GM18951 (cell line): Measurements from ENCODE around the gene LYST.

Experiments
- POLR2A ChIP-seq: IDR thresholded peaks from 4 replicates; pipeline ENCODE4 v1.6.1; 2011; ENCODE audit warnings: mild to moderate bottlenecking; ENCODE audit not compliant: insufficient read length, insufficient read depth; ENCODE audit errors: extremely low read depth
- in situ Hi-C: fragments of 300-500 bp; cut with MboI; formaldehyde crosslinking; loops from one replicate; pipeline ENCODE4 v1.12.0; 2022; ENCODE audit warnings: low sequenced_read_pairs, mixed read lengths, inconsistent platforms; ENCODE audit not compliant: unreplicated experiment

Gene LYST

GRCh38 chr1:235708390-235708962 lies 158.2 kb downstream of the LYST start:
- in situ Hi-C loops = no loop called here
- TF ChIP-seq POLR2A = no peak

GRCh38 chr1:235703506-235703905 lies 163.2 kb downstream of the LYST start:
- in situ Hi-C loops = no loop called here
- TF ChIP-seq POLR2A = no peak

- TF ChIP-seq POLR2A = no peak
These were observed 164.3 kb downstream of the LYST start for GRCh38 chr1:235702412-235702811.

DNA sequence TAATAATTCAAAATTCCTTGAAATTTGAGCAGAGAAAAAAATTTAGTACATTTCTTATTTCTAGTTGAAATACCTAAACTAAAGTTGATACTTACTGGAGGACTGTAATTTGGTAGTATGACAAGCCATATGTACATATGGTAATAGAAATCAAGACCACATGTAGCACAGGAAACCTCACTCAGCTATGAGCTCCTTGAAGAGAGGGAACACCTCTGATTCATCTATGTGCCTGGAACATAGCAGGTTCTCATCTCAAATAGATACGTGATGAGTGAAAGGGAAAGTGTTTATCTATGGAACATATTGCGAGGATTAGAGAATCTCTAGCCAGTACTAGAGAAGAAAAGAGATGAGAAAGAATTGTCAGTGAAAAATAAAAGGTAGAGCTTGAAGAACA lies 169.2 kb downstream of the LYST start:
- no peak for TF ChIP-seq POLR2A
- in situ Hi-C loops = no loop called here

More at GRCh38 chr1:235702412-235702811, 164.3 kb downstream of the LYST start:
- in situ Hi-C loops = no loop called here

GRCh38 chr1:235689356-235689755 lies 177.3 kb downstream of the LYST start:
- in situ Hi-C loops = no loop called here
- TF ChIP-seq POLR2A = no peak

GRCh38 chr1:235688096-235688495 lies 178.6 kb downstream of the LYST start:
- no peak for TF ChIP-seq POLR2A
- in situ Hi-C loops = no loop called here

- in situ Hi-C loops = no loop called here
- TF ChIP-seq POLR2A = no peak
These were observed 183.1 kb downstream of the LYST start for GRCh38 chr1:235683653-235684052.

DNA sequence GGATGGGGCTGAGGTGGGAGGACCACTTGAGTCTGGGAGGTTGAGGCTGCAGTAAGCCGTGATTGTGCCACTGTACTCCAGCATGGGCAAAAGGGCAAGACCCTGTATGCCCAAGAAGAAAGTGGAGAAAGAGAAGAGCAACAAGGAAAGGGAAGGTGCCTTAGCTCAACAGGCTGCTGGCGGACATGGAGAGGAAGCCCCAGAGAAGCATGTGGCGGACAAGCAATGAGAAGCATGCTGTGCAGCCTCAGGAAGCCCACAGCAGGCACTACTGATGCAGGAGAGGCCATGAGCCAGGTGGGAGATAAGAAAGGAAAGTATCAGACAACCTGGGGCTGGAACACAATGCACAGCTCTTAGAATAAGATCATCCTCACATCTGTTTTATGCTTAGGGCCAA lies 184.5 kb downstream of the LYST start:
- TF ChIP-seq POLR2A = no peak
- in situ Hi-C loops = no loop called here

DNA sequence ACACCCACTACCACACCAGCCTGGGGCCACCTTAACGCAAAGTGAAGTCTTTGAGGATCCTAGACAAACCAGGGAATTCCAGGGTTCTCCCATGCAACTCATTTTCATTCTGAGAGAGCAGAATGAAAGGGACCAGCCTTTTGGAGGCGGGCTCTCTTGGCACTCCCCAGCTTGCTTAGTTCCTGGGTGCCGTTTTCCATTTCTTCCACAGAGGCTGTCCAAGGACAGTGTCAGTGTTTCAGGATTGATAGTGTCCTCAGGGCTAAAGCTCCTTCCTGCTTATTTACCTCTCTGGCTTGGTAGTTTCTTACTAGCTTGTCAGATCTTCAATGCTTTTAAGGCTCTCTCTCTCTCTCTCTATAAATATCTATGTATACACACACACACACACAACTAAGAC lies 187.1 kb downstream of the LYST start:
- no peak for TF ChIP-seq POLR2A
- in situ Hi-C loops = no loop called here

GRCh38 chr1:235679005-235679404 lies 187.7 kb downstream of the LYST start:
- in situ Hi-C loops = no loop called here
- TF ChIP-seq POLR2A = no peak

GRCh38 chr1:235675152-235675890 lies 191.4 kb downstream of the LYST start:
- in situ Hi-C loops = no loop called here
- no peak for TF ChIP-seq POLR2A

- no peak for TF ChIP-seq POLR2A
- in situ Hi-C loops = no loop called here
These were observed 192.7 kb downstream of the LYST start for GRCh38 chr1:235673981-235674380.

GRCh38 chr1:235671992-235672391 lies 194.7 kb downstream of the LYST start:
- TF ChIP-seq POLR2A = no peak
- in situ Hi-C loops = no loop called here

DNA sequence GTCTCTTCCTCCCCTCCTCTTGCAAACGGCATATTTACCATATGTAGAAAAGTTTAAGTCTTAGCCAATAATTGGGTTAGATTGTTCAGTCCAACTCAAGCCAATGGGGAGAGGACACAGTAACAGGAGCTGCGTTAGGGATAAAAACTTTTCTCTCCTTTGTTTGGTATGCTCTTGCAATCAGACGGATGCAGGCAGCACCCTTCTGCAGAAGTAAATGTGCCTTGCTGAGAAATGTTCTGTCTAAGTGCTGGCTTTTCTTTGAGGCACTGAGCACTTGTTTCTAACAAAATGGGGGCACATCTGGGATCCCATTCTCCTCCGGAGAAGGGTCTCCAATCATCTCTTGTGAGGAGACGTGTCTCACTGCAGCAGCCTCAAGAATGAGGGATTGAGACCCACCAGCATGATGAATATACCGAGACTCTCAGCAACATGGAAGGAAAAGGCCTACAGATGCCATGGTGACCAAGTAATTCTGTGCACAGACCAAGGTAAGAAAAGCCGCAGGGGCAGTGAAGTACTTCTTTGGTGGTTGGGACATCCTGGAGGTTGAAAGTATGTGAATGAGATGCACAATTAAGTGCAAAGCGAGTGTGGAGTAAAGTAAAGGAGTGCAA lies 196.4 kb downstream of the LYST start:
- TF ChIP-seq POLR2A = no peak
- in situ Hi-C loops = no loop called here
